GM20000 (cell line): ENCODE data around the gene DLG2.

ENCODE experiments used
- DNase-seq: peaks from one replicate; pipeline ENCODE4 v3.0.0; 2012; ENCODE audit warnings: low spot score
- TF ChIP-seq, protein P1 (sequence below): IDR thresholded peaks from 2 replicates; pipeline ENCODE4 v1.5.1; 2012; ENCODE audit warnings: mild to moderate bottlenecking, control low read depth; ENCODE audit errors: extremely low read depth, missing control alignments

The DLG2 gene

GRCh38 chr11:83528877-83529276 lies 2098.3 kb downstream of the DLG2 start:
- TF ChIP-seq, protein P1, sequence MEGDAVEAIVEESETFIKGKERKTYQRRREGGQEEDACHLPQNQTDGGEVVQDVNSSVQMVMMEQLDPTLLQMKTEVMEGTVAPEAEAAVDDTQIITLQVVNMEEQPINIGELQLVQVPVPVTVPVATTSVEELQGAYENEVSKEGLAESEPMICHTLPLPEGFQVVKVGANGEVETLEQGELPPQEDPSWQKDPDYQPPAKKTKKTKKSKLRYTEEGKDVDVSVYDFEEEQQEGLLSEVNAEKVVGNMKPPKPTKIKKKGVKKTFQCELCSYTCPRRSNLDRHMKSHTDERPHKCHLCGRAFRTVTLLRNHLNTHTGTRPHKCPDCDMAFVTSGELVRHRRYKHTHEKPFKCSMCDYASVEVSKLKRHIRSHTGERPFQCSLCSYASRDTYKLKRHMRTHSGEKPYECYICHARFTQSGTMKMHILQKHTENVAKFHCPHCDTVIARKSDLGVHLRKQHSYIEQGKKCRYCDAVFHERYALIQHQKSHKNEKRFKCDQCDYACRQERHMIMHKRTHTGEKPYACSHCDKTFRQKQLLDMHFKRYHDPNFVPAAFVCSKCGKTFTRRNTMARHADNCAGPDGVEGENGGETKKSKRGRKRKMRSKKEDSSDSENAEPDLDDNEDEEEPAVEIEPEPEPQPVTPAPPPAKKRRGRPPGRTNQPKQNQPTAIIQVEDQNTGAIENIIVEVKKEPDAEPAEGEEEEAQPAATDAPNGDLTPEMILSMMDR = no peak
- no peak for DNase-seq

DNA sequence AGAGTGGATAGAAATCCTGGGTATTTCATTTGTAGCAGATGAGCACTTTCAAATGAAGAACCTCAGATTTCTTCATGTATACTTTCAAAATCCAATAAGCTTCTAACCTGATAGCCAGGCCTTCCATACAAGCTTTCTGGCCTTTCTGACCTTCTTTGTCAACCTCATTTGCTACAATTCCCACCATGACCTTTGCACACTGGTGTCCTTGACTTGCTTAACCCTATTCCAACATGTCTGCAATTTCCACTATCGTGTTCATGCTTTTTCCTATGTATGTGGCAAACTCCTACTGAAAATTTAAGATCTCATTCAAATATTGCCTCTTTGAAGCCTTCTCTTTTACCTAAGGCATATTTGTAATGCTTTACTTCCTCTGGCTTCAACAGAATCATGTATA lies 2098.9 kb downstream of the DLG2 start:
- TF ChIP-seq, protein P1 = no peak
- no peak for DNase-seq

GRCh38 chr11:83523676-83524075 lies 2103.5 kb downstream of the DLG2 start:
- TF ChIP-seq, protein P1 = no peak
- DNase-seq = no peak

DNA sequence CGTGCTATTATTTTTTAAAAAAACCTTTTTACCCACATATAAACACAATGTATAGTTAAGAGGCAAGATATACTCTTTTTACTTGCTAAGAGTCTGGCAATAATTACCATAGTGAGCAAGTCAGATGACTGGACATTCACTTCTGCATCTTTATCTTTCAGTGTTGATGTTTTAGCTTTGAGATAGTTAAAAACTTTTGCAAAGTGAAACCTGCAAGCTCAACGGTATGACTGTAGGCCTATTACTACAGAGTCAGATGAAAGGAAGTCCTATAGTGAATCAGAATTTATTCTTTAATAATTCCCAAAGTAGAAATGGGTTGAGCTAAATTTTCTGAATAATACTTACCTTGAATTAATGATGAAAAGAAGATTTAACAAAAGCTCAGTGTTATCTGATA lies 2104.2 kb downstream of the DLG2 start:
- TF ChIP-seq, protein P1 = no peak
- DNase-seq = no peak

DNA sequence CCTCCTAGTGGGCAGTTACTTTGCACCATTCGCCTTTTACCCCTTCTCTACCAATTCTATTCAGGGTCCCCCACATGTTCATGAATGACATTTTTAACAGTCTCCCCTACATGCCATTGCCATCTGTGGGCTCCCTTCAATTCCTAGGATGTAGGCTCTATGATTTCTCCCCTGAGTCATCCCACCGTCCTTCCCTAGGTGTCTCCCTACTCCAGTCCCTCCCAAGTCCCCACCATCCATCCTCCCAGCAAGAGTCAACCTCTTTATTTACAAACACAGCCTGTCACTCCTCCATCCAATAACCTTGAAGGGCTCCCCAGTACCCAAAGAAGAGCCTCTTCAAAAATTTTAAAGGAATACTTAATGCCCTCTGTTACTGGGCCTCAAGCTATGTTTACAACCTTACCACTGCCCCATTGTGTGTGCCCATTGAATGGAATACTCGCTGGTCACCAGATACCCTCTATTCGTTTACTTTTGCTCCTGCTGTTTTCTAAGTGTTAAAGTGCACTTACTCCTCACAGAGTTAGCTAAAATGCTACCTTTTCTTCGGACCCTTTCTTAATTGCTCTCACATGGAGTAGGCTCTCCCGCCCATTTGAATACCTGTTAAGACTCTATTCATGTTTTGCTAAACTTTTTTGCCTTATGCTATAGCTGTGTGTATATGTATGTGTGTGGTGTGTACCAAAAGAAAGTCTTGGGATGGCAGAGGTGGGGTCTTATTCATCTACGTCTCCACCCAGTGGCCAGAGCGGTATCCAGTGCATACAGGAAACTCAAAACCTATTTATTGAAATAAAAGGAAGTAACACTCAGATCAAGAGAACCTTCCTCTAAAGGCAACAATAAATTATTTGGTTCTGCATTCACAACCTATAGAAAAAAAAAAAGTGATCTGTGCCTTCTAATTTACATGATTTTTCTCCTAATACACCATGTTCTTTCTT lies 2105.2 kb downstream of the DLG2 start:
- TF ChIP-seq, protein P1 = no peak
- no peak for DNase-seq

DNA sequence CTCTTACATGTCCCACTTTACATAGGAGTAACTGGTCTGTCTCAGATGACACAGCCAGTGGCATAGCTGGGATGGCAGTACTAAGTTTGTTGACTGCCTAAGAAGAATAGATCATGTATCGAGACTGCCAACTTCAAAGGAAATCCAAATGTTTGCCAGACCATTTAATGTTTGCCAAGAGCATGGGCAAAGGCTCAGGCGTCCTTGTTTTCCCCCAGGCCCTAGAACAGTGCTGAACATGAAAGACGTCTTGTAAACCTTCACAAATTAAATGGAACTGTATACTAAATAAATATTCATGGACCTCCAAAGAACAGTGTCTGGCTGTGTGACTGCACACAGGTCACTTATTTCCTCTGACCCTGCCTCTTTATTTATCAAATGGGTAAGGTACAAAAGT lies 2106.3 kb downstream of the DLG2 start:
- DNase-seq = no peak
- TF ChIP-seq, protein P1 = no peak

DNA sequence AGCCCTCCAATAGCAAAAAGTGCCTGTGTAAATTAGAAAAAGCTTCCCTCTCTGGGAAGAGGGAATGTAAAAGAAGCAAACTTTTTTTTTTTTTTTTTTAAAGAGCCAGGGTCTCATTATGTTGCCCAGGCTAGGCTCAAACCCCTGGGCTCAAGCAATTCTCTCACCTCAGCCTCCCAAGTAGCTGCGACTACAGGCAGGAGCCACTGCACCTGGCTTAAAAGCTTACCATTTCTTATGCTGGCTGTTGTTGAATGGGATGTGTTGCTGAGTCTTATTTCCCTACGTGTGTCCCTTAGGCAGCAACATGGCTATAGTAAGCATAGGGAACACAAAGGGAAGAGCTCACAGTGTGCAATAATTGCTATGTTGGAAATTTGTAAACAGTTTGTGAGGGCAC lies 2115.5 kb downstream of the DLG2 start:
- TF ChIP-seq, protein P1 = no peak
- DNase-seq = no peak
